Left ventricle myocardium inferior (tissue), 1 donor: ENCODE measurements around the gene CAPN2. TPM values are rescaled to one million over a fixed set of nuclear protein-coding genes. Genes with fewer than 3 reads are reported as not detected.
A peak's percentile ranks its signal among the peaks of the same experiment; 100 is the strongest.

Source experiments
- DNase-seq: peaks from one replicate; pipeline ENCODE4 v3.0.0-alpha.2; 2020
- H3K27ac ChIP-seq: fragments of 200-600 bp; replicated peaks from 2 replicates; pipeline ENCODE4 v1.8.0; 2021
- H3K27me3 ChIP-seq: fragments of 200-600 bp; 2 replicates; pipeline ENCODE4 v1.8.0; 2021; ENCODE audit warnings: low read depth
- H3K36me3 ChIP-seq: fragments of 200-600 bp; 2 replicates; pipeline ENCODE4 v1.8.0; 2021
- H3K4me1 ChIP-seq: fragments of 200-600 bp; 2 replicates; pipeline ENCODE4 v1.8.0; 2021
- H3K4me3 ChIP-seq: fragments of 200-600 bp; 2 replicates; pipeline ENCODE4 v1.8.0; 2021; ENCODE audit warnings: mild to moderate bottlenecking, moderate library complexity
- H3K9me3 ChIP-seq: fragments of 200-600 bp; replicated peaks from 2 replicates; pipeline ENCODE4 v1.8.0; 2021
- intact Hi-C: fragments of 100-400 bp; cut with micrococcal nuclease; formaldehyde crosslinking; loops from one replicate; pipeline ENCODE4 v1.11.0; 2022
- total RNA-seq: library from RNA; stranded (reverse); fragmentation: NEBNext Ultra II Directional; extraction: Animal tissue kit (Norgen Biotek cat#: 25700); gene quantifications from one replicate; pipeline ENCODE4 v1.2.1, GENCODE V29; 2021
- TF ChIP-seq, protein P1 (sequence below): fragments of 200-600 bp; IDR thresholded peaks from 2 replicates; pipeline ENCODE4 v1.8.0; 2021; ENCODE audit warnings: antibody characterized with exemption, mild to moderate bottlenecking, borderline replicate concordance
- donor health status: DM: no; HTN: yes; CAD: no; lungs with severe emphysema.

Gene CAPN2
- total RNA-seq, 1 donor from 2014 or later, result 65.3 TPM

DNA sequence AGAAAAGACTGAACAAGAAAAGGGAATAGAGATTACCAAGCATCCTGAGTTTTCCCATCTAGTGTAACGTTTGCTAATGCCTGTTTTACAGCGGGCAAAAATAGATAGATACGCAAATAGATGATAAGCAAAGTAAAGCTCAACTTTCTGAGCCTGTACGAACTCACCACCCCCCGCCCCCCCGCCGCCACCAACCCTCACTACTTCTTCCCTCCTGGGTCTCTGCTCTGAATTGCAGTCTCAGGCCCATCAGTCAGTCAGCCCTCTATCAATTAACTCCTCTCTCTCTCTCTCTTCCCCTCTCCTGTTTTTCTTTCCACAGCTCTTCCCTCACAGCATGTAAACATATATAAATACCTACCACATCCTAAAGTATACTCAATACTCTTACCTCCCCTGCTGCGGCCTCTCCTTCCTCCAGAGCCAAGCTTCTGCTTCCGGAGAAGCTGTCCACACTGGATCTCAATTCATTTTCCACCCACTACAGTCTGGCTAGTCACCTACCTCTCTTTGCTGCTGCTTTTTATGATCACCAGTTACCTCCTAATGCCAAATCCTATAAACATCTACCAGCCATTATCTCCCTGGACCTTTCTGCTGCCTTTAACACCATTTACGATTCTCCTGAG lies 64.6 kb downstream of the CAPN2 start:
- Histone ChIP-seq H3K36me3 (peaks cover 77% of the 10 kb centered on the region), H3K4me3 (no peak overlapping the region), H3K9me3 (no peaks in the 10 kb centered on the region), H3K27me3 (no peaks in the 10 kb centered on the region), H3K27ac (peak overlapping the region; percentile 74), H3K4me1 (peaks cover 61% of the 10 kb centered on the region)
- intact Hi-C loops, result no loop called here
- DNase-seq, result no peak
- TF ChIP-seq, protein P1, sequence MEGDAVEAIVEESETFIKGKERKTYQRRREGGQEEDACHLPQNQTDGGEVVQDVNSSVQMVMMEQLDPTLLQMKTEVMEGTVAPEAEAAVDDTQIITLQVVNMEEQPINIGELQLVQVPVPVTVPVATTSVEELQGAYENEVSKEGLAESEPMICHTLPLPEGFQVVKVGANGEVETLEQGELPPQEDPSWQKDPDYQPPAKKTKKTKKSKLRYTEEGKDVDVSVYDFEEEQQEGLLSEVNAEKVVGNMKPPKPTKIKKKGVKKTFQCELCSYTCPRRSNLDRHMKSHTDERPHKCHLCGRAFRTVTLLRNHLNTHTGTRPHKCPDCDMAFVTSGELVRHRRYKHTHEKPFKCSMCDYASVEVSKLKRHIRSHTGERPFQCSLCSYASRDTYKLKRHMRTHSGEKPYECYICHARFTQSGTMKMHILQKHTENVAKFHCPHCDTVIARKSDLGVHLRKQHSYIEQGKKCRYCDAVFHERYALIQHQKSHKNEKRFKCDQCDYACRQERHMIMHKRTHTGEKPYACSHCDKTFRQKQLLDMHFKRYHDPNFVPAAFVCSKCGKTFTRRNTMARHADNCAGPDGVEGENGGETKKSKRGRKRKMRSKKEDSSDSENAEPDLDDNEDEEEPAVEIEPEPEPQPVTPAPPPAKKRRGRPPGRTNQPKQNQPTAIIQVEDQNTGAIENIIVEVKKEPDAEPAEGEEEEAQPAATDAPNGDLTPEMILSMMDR, result no peak

DNA sequence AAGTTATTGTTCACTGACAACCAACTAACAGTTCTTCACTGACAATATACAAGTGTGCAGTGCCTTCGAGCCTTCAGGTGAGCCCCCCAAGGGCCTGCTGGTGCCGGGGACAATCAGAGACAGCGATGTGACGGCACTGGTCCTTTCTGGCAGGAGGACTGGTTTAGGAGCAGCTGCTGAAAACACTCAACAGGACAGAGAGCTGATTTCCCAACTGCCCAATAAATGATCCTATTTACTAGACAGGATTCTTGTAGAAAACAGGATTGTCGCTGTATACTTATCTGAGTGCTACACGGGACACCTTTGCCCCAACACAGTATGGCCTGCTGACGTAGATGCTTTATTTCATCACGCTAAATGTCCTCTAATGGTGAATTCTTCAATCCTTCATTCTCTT lies 68.0 kb downstream of the CAPN2 start:
- Histone ChIP-seq H3K9me3 (no peaks in the 10 kb centered on the region), H3K36me3 (peaks cover 68% of the 10 kb centered on the region), H3K27me3 (no peaks in the 10 kb centered on the region), H3K4me3 (no peak overlapping the region), H3K4me1 (peaks cover 27% of the 10 kb centered on the region), H3K27ac (no peak overlapping the region)
- TF ChIP-seq, protein P1, result no peak
- no peak for DNase-seq
- intact Hi-C loops, result no loop called here

DNA sequence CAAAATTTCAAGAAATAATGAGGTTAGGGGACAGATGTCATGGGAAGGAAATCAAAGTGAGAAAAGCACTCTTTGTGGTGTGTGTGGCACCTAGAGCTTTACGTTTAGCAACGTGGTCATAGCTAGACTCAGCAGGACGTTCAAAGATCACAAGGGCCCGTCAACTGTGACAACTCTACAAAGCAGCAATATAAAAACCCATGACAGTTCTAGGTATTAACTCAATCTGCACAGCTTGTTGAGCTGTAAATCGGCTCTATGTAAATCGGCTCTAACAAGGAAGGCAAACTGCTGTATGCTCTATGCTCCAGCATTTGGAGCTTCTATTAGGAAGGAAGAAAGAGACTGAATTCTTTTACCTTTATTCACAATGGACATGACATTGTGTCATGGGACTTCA lies 68.6 kb downstream of the CAPN2 start:
- Histone ChIP-seq H3K27me3 (no peaks in the 10 kb centered on the region), H3K27ac (no peak overlapping the region), H3K4me3 (no peak overlapping the region), H3K4me1 (peaks cover 21% of the 10 kb centered on the region), H3K36me3 (peaks cover 63% of the 10 kb centered on the region), H3K9me3 (no peaks in the 10 kb centered on the region)
- TF ChIP-seq, protein P1, result no peak
- DNase-seq, result no peak
- intact Hi-C loops, result no loop called here

DNA sequence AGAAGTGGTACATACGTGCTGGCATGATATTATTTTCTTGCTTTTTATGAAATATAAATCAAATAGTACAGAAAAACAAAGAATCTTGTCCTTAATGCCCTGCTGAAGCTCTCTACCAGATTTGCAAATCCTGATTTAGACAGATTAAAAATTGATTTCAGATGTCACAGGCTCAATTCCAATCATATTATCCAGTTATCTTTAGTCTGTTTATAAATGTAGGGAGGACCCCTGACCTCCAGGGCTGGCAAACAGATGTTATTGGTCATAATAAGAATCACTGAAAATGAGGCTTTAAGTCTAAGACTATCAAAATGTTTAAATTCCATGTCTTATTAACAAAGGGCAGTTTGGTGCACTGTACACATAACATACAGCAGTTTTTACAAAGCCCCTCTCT lies 71.3 kb downstream of the CAPN2 start:
- TF ChIP-seq, protein P1, result no peak

DNA sequence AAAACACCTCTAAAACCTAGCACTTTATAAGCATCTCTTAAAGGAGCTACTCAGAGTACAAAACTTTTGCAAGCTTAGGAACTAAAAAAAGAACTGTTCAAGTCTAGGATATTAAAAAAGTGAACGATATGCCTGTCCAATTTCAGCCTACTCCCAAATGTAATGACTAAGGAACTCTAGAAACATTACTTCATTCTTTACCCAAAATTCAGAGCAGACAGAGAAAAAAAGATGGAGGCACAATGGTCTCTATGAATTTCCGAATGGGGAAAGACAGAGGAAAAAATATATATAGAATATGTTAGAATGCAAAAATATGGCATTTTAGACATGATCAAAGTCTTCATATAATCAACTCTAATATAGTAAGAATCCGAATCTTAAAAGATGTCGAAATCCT lies 72.2 kb downstream of the CAPN2 start:
- Histone ChIP-seq H3K27me3 (no peaks in the 10 kb centered on the region), H3K36me3 (peaks cover 66% of the 10 kb centered on the region), H3K4me3 (no peak overlapping the region)

More for the DNA sequence above, 71.3 kb downstream of the CAPN2 start:
- H3K27ac ChIP-seq, result no peak overlapping the region
- intact Hi-C loops, result no loop called here
- no peak for DNase-seq
- H3K9me3 ChIP-seq, result no peaks in the 10 kb centered on the region
- no peak overlapping the region for H3K4me3 ChIP-seq
- peaks cover 67% of the 10 kb centered on the region for H3K36me3 ChIP-seq
- H3K27me3 ChIP-seq, result no peaks in the 10 kb centered on the region
- H3K4me1 ChIP-seq, result no peaks in the 10 kb centered on the region

More for the DNA sequence above, 72.2 kb downstream of the CAPN2 start:
- intact Hi-C loops, result no loop called here
- TF ChIP-seq, protein P1, result no peak
- Histone ChIP-seq H3K27ac (no peak overlapping the region), H3K4me1 (no peaks in the 10 kb centered on the region), H3K9me3 (no peaks in the 10 kb centered on the region)
- no peak for DNase-seq
